ENCODE results near the gene KRTAP10-8.
"Not testable (repeated sequence)": the region's sequence is repeated elsewhere in the genome, so short reads cannot be mapped to it uniquely, and the experiment has no call there.

DNA sequence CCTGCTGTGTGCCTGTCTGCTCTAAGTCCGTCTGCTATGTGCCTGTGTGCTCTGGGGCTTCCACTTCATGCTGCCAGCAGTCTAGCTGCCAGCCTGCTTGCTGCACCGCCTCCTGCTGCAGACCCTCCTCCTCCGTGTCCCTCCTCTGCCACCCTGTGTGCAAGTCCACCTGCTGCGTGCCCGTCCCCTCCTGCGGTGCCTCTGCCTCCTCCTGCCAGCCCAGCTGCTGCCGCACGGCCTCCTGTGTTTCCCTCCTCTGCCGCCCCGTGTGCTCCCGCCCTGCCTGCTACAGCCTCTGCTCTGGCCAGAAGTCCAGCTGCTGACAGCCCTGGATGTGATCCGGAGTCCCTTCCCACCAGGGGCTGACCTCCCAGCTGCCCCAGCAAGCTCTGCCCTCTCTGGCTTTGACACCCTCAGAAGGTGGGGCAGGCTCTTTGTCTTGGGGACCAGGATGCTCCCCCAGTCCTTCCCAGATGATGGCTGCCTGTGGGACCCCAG lies 26.0 kb downstream of the KRTAP10-8 start:
- TF ChIP-seq, protein P1, sequence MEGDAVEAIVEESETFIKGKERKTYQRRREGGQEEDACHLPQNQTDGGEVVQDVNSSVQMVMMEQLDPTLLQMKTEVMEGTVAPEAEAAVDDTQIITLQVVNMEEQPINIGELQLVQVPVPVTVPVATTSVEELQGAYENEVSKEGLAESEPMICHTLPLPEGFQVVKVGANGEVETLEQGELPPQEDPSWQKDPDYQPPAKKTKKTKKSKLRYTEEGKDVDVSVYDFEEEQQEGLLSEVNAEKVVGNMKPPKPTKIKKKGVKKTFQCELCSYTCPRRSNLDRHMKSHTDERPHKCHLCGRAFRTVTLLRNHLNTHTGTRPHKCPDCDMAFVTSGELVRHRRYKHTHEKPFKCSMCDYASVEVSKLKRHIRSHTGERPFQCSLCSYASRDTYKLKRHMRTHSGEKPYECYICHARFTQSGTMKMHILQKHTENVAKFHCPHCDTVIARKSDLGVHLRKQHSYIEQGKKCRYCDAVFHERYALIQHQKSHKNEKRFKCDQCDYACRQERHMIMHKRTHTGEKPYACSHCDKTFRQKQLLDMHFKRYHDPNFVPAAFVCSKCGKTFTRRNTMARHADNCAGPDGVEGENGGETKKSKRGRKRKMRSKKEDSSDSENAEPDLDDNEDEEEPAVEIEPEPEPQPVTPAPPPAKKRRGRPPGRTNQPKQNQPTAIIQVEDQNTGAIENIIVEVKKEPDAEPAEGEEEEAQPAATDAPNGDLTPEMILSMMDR (conservative IDR thresholded peaks at IDR 0.05 in 1 of 2, IDR thresholded peaks at IDR 0.05 in 1 of 2; ENCODE audit: extremely low read depth in 1 of 2, insufficient read depth in 1 of 2, low read depth in 1 of 2, low read length in 2 of 2) = not testable (repeated sequence)
- TF ChIP-seq EZH2 (IDR thresholded peaks at IDR 0.05; ENCODE audit: borderline replicate concordance, low read length) = not testable (repeated sequence)

All from mammary epithelial cell (primary cell).